GM18499 (cell line): ENCODE data around the gene MCM6.

Source experiments
- ATAC-seq: cut with Tn5 transposase; IDR thresholded peaks from one replicate; pipeline ENCODE4 v1.9.1; 2021; ENCODE audit warnings: moderate number of reproducible peaks; ENCODE audit not compliant: insufficient read depth, unreplicated experiment

The MCM6 gene

GRCh38 chr2:135792401-135793150 is 83.7 kb downstream of the MCM6 start:
- ATAC-seq: no peak

GRCh38 chr2:135791418-135792190 is 84.6 kb downstream of the MCM6 start:
- ATAC-seq: no peak

- no peak for ATAC-seq
These were observed 85.8 kb downstream of the MCM6 start for GRCh38 chr2:135790423-135790822.
